Stomach (tissue), 9 donors: ENCODE data around the gene IKBKE. TPM values are rescaled to one million over a fixed set of nuclear protein-coding genes. Genes with fewer than 3 reads are reported as not detected.

ENCODE experiments used
- DNase-seq, 2 donors: peaks; one replicate each; pipeline versions ENCODE4 v3.0.0 to v3.0.0-alpha.2; 2013 to 2019
- H3K27ac ChIP-seq, 5 donors: fragments of 200-600 bp in 4 of 5; sonication (generic) in 4 of 5; one replicate each; pipeline ENCODE4 v1.5.1; 2013 to 2019; ENCODE audit warnings: mild to moderate bottlenecking in 1 of 5, moderate library complexity in 1 of 5
- H3K27me3 ChIP-seq, 3 donors: fragments of 200-600 bp; sonication (generic); one replicate each; pipeline ENCODE4 v1.5.1; 2017 to 2019; ENCODE audit warnings: mixed run types in 1 of 3
- H3K36me3 ChIP-seq, 4 donors: fragments of 200-600 bp; sonication (generic); 1 replicate in 3 of 4; 2 replicates in 1 of 4; pipeline ENCODE4 v1.5.1; 2016 to 2019
- H3K4me1 ChIP-seq, 4 donors: fragments of 200-600 bp; sonication (generic); one replicate each; pipeline ENCODE4 v1.5.1; 2016 to 2019
- H3K4me3 ChIP-seq, 4 donors: fragments of 200-600 bp; sonication (generic) in 3 of 4; one replicate each; pipeline ENCODE4 v1.5.1; 2016 to 2019; ENCODE audit warnings: mild to moderate bottlenecking in 1 of 4
- H3K9me3 ChIP-seq, 4 donors: fragments of 200-600 bp; sonication (generic); one replicate each; pipeline ENCODE4 v1.5.1; 2016 to 2019
- EP300 ChIP-seq: sonication (generic); formaldehyde crosslinking; IDR thresholded peaks from one replicate; pipeline ENCODE4 v1.6.1; 2017; ENCODE audit warnings: antibody characterized with exemption
- POLR2A ChIP-seq, 4 donors: fragments of 450-650 bp; IDR thresholded peaks; one replicate each; pipeline ENCODE4 v1.6.1; 2016; ENCODE audit warnings: antibody characterized with exemption in 4 of 4, control low read depth in 2 of 4, mild to moderate bottlenecking in 1 of 4, moderate library complexity in 1 of 4
- POLR2AphosphoS5 ChIP-seq, 3 donors: sonication (generic); formaldehyde crosslinking; IDR thresholded peaks; one replicate each; pipeline ENCODE4 v1.6.1; 2016; ENCODE audit warnings: antibody characterized with exemption in 3 of 3
- WGBS, 5 donors: extraction: QIAGEN DNeasy Blood & Tissue Kit in 3 of 5; methylation state at CpG; one replicate each; pipeline versions ENCODE4 v1.1.5 to v1.1.7; 2013 to 2018; 5-methylcytosine and 5-hydroxymethylcytosine counted together
- intact Hi-C: fragments of 100-400 bp; cut with DNase I; formaldehyde crosslinking; loops from one replicate; pipeline ENCODE4 v1.15.1; 2023; ENCODE audit warnings: low total_unique reads
- polyA plus RNA-seq, 3 donors: library from polyadenylated mRNA; stranded (reverse); fragments of 200-250 nt; gene quantifications; one replicate each; pipeline ENCODE4 v1.2.3, GENCODE V29; 2013
- total RNA-seq, 5 donors: library from RNA; depleted of rRNA; stranded (reverse); fragments of >200 nt; gene quantifications; one replicate each; pipeline versions ENCODE4 v1.1.0 to v1.2.3, GENCODE V29; 2014 to 2016
- TF ChIP-seq, protein P1 (sequence below), 7 experiments: fragments of 450-650 bp in 4 of 7; fragments of 200-600 bp in 3 of 7; sonication (generic) in 3 of 7; IDR thresholded peaks; one replicate each; pipeline ENCODE4 v1.5.1; 2016 to 2019; ENCODE audit warnings: antibody characterized with exemption in 7 of 7, control low read depth in 2 of 7, mild to moderate bottlenecking in 1 of 7
- donor health status: healthy with polysubstance abuse.
- donor health status: Bipolar disorder and iron deficiency.
- donor health status: healthy.

The IKBKE gene
- total and polyA plus RNA-seq, 8 donors, result 4.9 to 49.6 (median 7.8) TPM

- peaks cover 4 to 49% (median 41%) of the 10 kb centered on the region in 4 donors for H3K36me3 ChIP-seq
- TF ChIP-seq POLR2A (IDR thresholded peaks at IDR 0.05) (no peak), POLR2AphosphoS5 (IDR thresholded peaks at IDR 0.05) (no peak), EP300 (no peak)
- TF ChIP-seq, protein P1, sequence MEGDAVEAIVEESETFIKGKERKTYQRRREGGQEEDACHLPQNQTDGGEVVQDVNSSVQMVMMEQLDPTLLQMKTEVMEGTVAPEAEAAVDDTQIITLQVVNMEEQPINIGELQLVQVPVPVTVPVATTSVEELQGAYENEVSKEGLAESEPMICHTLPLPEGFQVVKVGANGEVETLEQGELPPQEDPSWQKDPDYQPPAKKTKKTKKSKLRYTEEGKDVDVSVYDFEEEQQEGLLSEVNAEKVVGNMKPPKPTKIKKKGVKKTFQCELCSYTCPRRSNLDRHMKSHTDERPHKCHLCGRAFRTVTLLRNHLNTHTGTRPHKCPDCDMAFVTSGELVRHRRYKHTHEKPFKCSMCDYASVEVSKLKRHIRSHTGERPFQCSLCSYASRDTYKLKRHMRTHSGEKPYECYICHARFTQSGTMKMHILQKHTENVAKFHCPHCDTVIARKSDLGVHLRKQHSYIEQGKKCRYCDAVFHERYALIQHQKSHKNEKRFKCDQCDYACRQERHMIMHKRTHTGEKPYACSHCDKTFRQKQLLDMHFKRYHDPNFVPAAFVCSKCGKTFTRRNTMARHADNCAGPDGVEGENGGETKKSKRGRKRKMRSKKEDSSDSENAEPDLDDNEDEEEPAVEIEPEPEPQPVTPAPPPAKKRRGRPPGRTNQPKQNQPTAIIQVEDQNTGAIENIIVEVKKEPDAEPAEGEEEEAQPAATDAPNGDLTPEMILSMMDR (IDR thresholded peaks at IDR 0.05), result no peak
- intact Hi-C loops, result no loop called here
- 93 to 97% (median 94%) methylated on average over 4 of the region's 4 CpGs for WGBS, 5 donors
- no peak overlapping the region for H3K4me3 ChIP-seq
- H3K27ac ChIP-seq, result no peak overlapping the region
- no peaks in the 10 kb centered on the region for H3K27me3 ChIP-seq
- H3K9me3 ChIP-seq, result no peaks in the 10 kb centered on the region
- H3K4me1 ChIP-seq, result peaks cover 0 to 29% (median 12%) of the 10 kb centered on the region in 4 donors
- no peak for DNase-seq
Observed at GRCh38 chr1:206459703-206460102, 10.6 kb upstream of the IKBKE start.

GRCh38 chr1:206460836-206461426 lies 9.3 kb upstream of the IKBKE start:
- Histone ChIP-seq H3K4me3 (no peak overlapping the region), H3K27ac (peak overlapping the region in 3 of 5 donors; percentile 4 to 44 (median 24)), H3K36me3 (peaks cover 0 to 37% (median 30%) of the 10 kb centered on the region in 4 donors), H3K9me3 (no peaks in the 10 kb centered on the region), H3K27me3 (no peaks in the 10 kb centered on the region), H3K4me1 (peaks cover 0 to 21% (median 10%) of the 10 kb centered on the region in 4 donors)
- no peak for TF ChIP-seq POLR2A (IDR thresholded peaks at IDR 0.05)
- TF ChIP-seq, protein P1 (IDR thresholded peaks at IDR 0.05), result no peak
- no peak for TF ChIP-seq EP300
- TF ChIP-seq POLR2AphosphoS5 (IDR thresholded peaks at IDR 0.05), result no peak
- WGBS, 5 donors, result 83 to 88% (median 85%) methylated on average over 17 of the region's 17 CpGs
- no peak for DNase-seq
- intact Hi-C loops, result no loop called here

DNA sequence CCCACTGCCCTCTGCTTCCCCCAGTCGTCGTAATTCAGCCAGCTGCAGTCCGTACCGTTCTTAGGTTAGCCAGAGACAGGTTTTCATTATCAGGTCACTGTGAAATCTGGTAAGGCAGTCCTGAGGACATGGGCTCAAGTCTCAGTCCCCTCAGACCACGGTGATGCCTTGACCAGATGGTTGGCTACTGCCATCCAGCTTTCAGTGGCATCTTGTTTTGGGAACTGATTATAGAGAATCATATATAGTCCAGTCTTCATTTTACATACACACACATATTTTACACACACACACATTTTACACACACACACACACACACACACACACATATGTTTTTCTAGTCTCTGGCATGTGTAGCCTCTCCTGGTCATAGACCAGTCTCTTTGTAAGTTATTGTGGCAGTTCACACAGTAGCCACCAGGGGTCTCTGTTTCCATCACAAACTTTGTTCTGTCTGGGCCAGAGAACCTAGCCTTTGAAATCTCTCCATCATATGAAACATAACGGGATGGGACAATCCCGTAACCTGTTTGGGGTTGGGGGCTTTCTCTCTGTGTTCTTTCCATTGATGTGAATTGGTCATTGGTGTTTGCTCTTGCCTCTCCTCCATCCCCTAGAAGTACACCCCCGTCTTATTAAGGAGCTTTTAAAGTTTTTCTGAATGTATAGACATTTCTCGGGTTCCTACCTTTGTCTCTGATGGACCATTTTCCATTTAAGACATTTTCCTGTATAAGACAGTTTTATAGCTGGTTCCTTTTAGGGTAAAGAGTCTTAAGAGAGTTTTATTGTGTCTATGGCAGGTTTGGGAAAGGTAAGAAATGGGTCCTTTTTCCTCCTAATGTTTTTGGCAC lies 8.4 kb upstream of the IKBKE start:
- no peak for TF ChIP-seq EP300
- TF ChIP-seq, protein P1 (IDR thresholded peaks at IDR 0.05), result peak in 6 of 7 experiments; percentile 17 to 91 (median 84)
- TF ChIP-seq POLR2AphosphoS5 (IDR thresholded peaks at IDR 0.05), result no peak
- peak; percentile 82 to 86 for DNase-seq
- intact Hi-C loops, result no loop called here
- H3K9me3 ChIP-seq, result no peaks in the 10 kb centered on the region
- peaks cover 0 to 12% (median 3%) of the 10 kb centered on the region in 4 donors for H3K4me1 ChIP-seq
- H3K27me3 ChIP-seq, result peaks cover 0 to 3% (median 0%) of the 10 kb centered on the region in 3 donors
- H3K27ac ChIP-seq, result peak overlapping the region in 2 of 5 donors; percentile 4 to 9
- H3K36me3 ChIP-seq, result peaks cover 0 to 36% (median 30%) of the 10 kb centered on the region in 4 donors
- no peak overlapping the region for H3K4me3 ChIP-seq
- WGBS, 5 donors, result 59 to 70% (median 68%) methylated on average over 9 of the region's 9 CpGs

- peaks cover 0 to 16% (median 0%) of the 10 kb centered on the region in 3 donors for H3K27me3 ChIP-seq
- H3K4me3 ChIP-seq, result no peak overlapping the region
- DNase-seq, result no peak
- peaks cover 0 to 36% (median 28%) of the 10 kb centered on the region in 4 donors for H3K36me3 ChIP-seq
- TF ChIP-seq POLR2AphosphoS5 (IDR thresholded peaks at IDR 0.05), result no peak
- no peak for TF ChIP-seq EP300
- TF ChIP-seq POLR2A (IDR thresholded peaks at IDR 0.05), result no peak
- TF ChIP-seq, protein P1 (IDR thresholded peaks at IDR 0.05), result no peak
- no peak overlapping the region for H3K27ac ChIP-seq
- H3K9me3 ChIP-seq, result no peaks in the 10 kb centered on the region
- intact Hi-C loops, result no loop called here
- WGBS, 5 donors, result 78 to 96% (median 81%) methylated on average over 1 of the region's 1 CpG
- H3K4me1 ChIP-seq, result peaks cover 0 to 3% (median 0%) of the 10 kb centered on the region in 4 donors
Observed at GRCh38 chr1:206463137-206463536, 7.1 kb upstream of the IKBKE start.
